Activated CD4-positive, alpha-beta T cell treated with anti-CD3 and anti-CD28 coated beads, Interleukin-2, amount 10 ng/mL, durations not matched to agents 7 days and 5 days (primary cell): ENCODE results near the gene COL28A1. TPM values are rescaled to one million over a fixed set of nuclear protein-coding genes. Genes with fewer than 3 reads are reported as not detected.

Experiments
- CTCF ChIA-PET: fragments of 350-600 bp; sonication (Branson Sonifier 250); formaldehyde crosslinking; loops from one replicate; lab custom pipeline; 2021; ENCODE audit warnings: antibody characterized with exemption; lab: Charles Lee
- POLR2A ChIA-PET: fragments of 350-600 bp; sonication (Branson Sonifier 250); formaldehyde crosslinking; loops from one replicate; lab custom pipeline; 2021; ENCODE audit warnings: antibody characterized with exemption; lab: Charles Lee
- DNase-seq: peaks from one replicate; pipeline ENCODE4 v3.0.0-alpha.2; 2020
- H3K27ac Mint-ChIP-seq: one replicate; pipeline ENCODE4 v1.8.0; 2021; ENCODE audit warnings: mild to moderate bottlenecking, moderate library complexity, mixed read lengths
- H3K27me3 Mint-ChIP-seq: one replicate; pipeline ENCODE4 v1.8.0; 2021; ENCODE audit warnings: mixed read lengths
- H3K36me3 Mint-ChIP-seq: one replicate; pipeline ENCODE4 v1.8.0; 2021; ENCODE audit warnings: low read depth, mixed read lengths
- H3K4me1 Mint-ChIP-seq: one replicate; pipeline ENCODE4 v1.8.0; 2021; ENCODE audit warnings: mixed read lengths
- H3K4me3 Mint-ChIP-seq: one replicate; pipeline ENCODE4 v1.8.0; 2021; ENCODE audit warnings: mild to moderate bottlenecking, moderate library complexity, mixed read lengths
- H3K9me3 Mint-ChIP-seq: one replicate; pipeline ENCODE4 v1.8.0; 2021; ENCODE audit warnings: mixed read lengths
- total RNA-seq, 2 experiments: library from RNA; stranded (reverse); gene quantifications; one replicate each; pipeline ENCODE4 v1.2.3, GENCODE V29; 2021

COL28A1 gene
- total RNA-seq, 2 experiments from 2014 or later = not detected

GRCh38 chr7:7352845-7353244 is 182.8 kb downstream of the COL28A1 start:
- Mint-ChIP-seq H3K27ac (no peak overlapping the region), H3K4me1 (no peaks in the 10 kb centered on the region), H3K36me3 (no peaks in the 10 kb centered on the region), H3K27me3 (no peaks in the 10 kb centered on the region), H3K9me3 (no peaks in the 10 kb centered on the region), H3K4me3 (no peak overlapping the region)
- no peak for DNase-seq
- POLR2A ChIA-PET = no interaction called here
- CTCF ChIA-PET = interaction anchor here (1.2 kb wide), 1 partner anchor 11 kb away, joined by 3 read pairs; no protein-coding TSS in a partner anchor

GRCh38 chr7:7351832-7352231 is 183.8 kb downstream of the COL28A1 start:
- POLR2A ChIA-PET = no interaction called here
- Mint-ChIP-seq H3K4me1 (no peaks in the 10 kb centered on the region), H3K27me3 (no peaks in the 10 kb centered on the region), H3K4me3 (no peak overlapping the region), H3K9me3 (no peaks in the 10 kb centered on the region), H3K36me3 (no peaks in the 10 kb centered on the region), H3K27ac (no peak overlapping the region)
- no peak for DNase-seq
- CTCF ChIA-PET = no interaction called here

GRCh38 chr7:7351156-7351555 is 184.5 kb downstream of the COL28A1 start:
- Mint-ChIP-seq H3K4me3 (no peak overlapping the region), H3K9me3 (no peaks in the 10 kb centered on the region), H3K27ac (no peak overlapping the region), H3K36me3 (no peaks in the 10 kb centered on the region), H3K4me1 (no peaks in the 10 kb centered on the region), H3K27me3 (no peaks in the 10 kb centered on the region)
- DNase-seq = no peak
- ChIA-PET POLR2A (no interaction called here), CTCF (no interaction called here)

- no peak for DNase-seq
- no peaks in the 10 kb centered on the region for H3K36me3 Mint-ChIP-seq
- ChIA-PET CTCF (no interaction called here), POLR2A (no interaction called here)
- H3K4me1 Mint-ChIP-seq = no peaks in the 10 kb centered on the region
- H3K27me3 Mint-ChIP-seq = peaks cover 5% of the 10 kb centered on the region
- H3K27ac Mint-ChIP-seq = no peak overlapping the region
- no peaks in the 10 kb centered on the region for H3K9me3 Mint-ChIP-seq
- H3K4me3 Mint-ChIP-seq = no peak overlapping the region
Measured at GRCh38 chr7:7349156-7349555, 186.5 kb downstream of the COL28A1 start.

GRCh38 chr7:7347045-7347444 is 188.6 kb downstream of the COL28A1 start:
- ChIA-PET POLR2A (no interaction called here), CTCF (interaction anchor here (1.1 kb wide), 1 partner anchor 92 kb away, joined by 3 read pairs; no protein-coding TSS in a partner anchor)
- no peaks in the 10 kb centered on the region for H3K9me3 Mint-ChIP-seq
- H3K36me3 Mint-ChIP-seq = no peaks in the 10 kb centered on the region
- H3K27ac Mint-ChIP-seq = no peak overlapping the region
- H3K4me3 Mint-ChIP-seq = no peak overlapping the region
- peaks cover 5% of the 10 kb centered on the region for H3K27me3 Mint-ChIP-seq
- no peak for DNase-seq
- H3K4me1 Mint-ChIP-seq = no peaks in the 10 kb centered on the region

- Mint-ChIP-seq H3K9me3 (no peaks in the 10 kb centered on the region), H3K27me3 (peaks cover 8% of the 10 kb centered on the region), H3K36me3 (no peaks in the 10 kb centered on the region), H3K4me3 (no peak overlapping the region), H3K27ac (no peak overlapping the region), H3K4me1 (no peaks in the 10 kb centered on the region)
- DNase-seq = no peak
- POLR2A ChIA-PET = no interaction called here
- CTCF ChIA-PET = no interaction called here
Measured at GRCh38 chr7:7344583-7344982, 191.1 kb downstream of the COL28A1 start.

- H3K27me3 Mint-ChIP-seq = peaks cover 5% of the 10 kb centered on the region
- H3K27ac Mint-ChIP-seq = no peak overlapping the region
- no peak overlapping the region for H3K4me3 Mint-ChIP-seq
- no peak for DNase-seq
- no peaks in the 10 kb centered on the region for H3K36me3 Mint-ChIP-seq
- H3K4me1 Mint-ChIP-seq = peaks cover 5% of the 10 kb centered on the region
- POLR2A ChIA-PET = no interaction called here
- H3K9me3 Mint-ChIP-seq = no peaks in the 10 kb centered on the region
- CTCF ChIA-PET = no interaction called here
Measured at GRCh38 chr7:7335909-7336308, 199.8 kb downstream of the COL28A1 start.

GRCh38 chr7:7335215-7335614 is 200.5 kb downstream of the COL28A1 start:
- ChIA-PET POLR2A (no interaction called here), CTCF (no interaction called here)
- no peak for DNase-seq
- peaks cover 2% of the 10 kb centered on the region for H3K27me3 Mint-ChIP-seq
- peaks cover 5% of the 10 kb centered on the region for H3K4me1 Mint-ChIP-seq
- H3K4me3 Mint-ChIP-seq = no peak overlapping the region
- no peaks in the 10 kb centered on the region for H3K9me3 Mint-ChIP-seq
- H3K36me3 Mint-ChIP-seq = no peaks in the 10 kb centered on the region
- no peak overlapping the region for H3K27ac Mint-ChIP-seq

GRCh38 chr7:7333610-7334009 is 202.1 kb downstream of the COL28A1 start:
- H3K27me3 Mint-ChIP-seq = peaks cover 2% of the 10 kb centered on the region
- H3K4me1 Mint-ChIP-seq = peaks cover 5% of the 10 kb centered on the region
- no peak overlapping the region for H3K27ac Mint-ChIP-seq
- H3K4me3 Mint-ChIP-seq = no peak overlapping the region
- POLR2A ChIA-PET = no interaction called here
- H3K36me3 Mint-ChIP-seq = no peaks in the 10 kb centered on the region
- no peak for DNase-seq
- H3K9me3 Mint-ChIP-seq = no peaks in the 10 kb centered on the region
- CTCF ChIA-PET = no interaction called here

- Mint-ChIP-seq H3K4me1 (peaks cover 5% of the 10 kb centered on the region), H3K9me3 (no peaks in the 10 kb centered on the region), H3K36me3 (no peaks in the 10 kb centered on the region), H3K27me3 (peaks cover 6% of the 10 kb centered on the region), H3K27ac (no peak overlapping the region), H3K4me3 (no peak overlapping the region)
- ChIA-PET CTCF (no interaction called here), POLR2A (no interaction called here)
- no peak for DNase-seq
Measured at GRCh38 chr7:7331523-7331922, 204.2 kb downstream of the COL28A1 start.

- H3K36me3 Mint-ChIP-seq = no peaks in the 10 kb centered on the region
- POLR2A ChIA-PET = no interaction called here
- no peak overlapping the region for H3K27ac Mint-ChIP-seq
- CTCF ChIA-PET = no interaction called here
- peaks cover 5% of the 10 kb centered on the region for H3K4me1 Mint-ChIP-seq
- H3K4me3 Mint-ChIP-seq = no peak overlapping the region
- no peaks in the 10 kb centered on the region for H3K9me3 Mint-ChIP-seq
- H3K27me3 Mint-ChIP-seq = peaks cover 6% of the 10 kb centered on the region
- DNase-seq = no peak
Measured at GRCh38 chr7:7330997-7331396, 204.7 kb downstream of the COL28A1 start.

- Mint-ChIP-seq H3K4me3 (no peak overlapping the region), H3K9me3 (no peaks in the 10 kb centered on the region), H3K4me1 (peaks cover 5% of the 10 kb centered on the region), H3K27me3 (peaks cover 6% of the 10 kb centered on the region), H3K36me3 (no peaks in the 10 kb centered on the region), H3K27ac (no peak overlapping the region)
- ChIA-PET POLR2A (no interaction called here), CTCF (no interaction called here)
- no peak for DNase-seq
Measured at GRCh38 chr7:7329326-7329725, 206.3 kb downstream of the COL28A1 start.

- Mint-ChIP-seq H3K36me3 (no peaks in the 10 kb centered on the region), H3K4me1 (no peaks in the 10 kb centered on the region), H3K27ac (no peak overlapping the region), H3K27me3 (peaks cover 6% of the 10 kb centered on the region), H3K9me3 (no peaks in the 10 kb centered on the region), H3K4me3 (no peak overlapping the region)
- no peak for DNase-seq
- CTCF ChIA-PET = interaction anchor here (0.9 to 1.3 kb wide), 3 partner anchors 11 to 222 kb away, joined by 3 to 5 read pairs (median 3); no protein-coding TSS in a partner anchor
- POLR2A ChIA-PET = no interaction called here
Measured at GRCh38 chr7:7327423-7327822, 208.2 kb downstream of the COL28A1 start.

- no peaks in the 10 kb centered on the region for H3K36me3 Mint-ChIP-seq
- no peak for DNase-seq
- H3K27ac Mint-ChIP-seq = no peak overlapping the region
- peaks cover 3% of the 10 kb centered on the region for H3K27me3 Mint-ChIP-seq
- ChIA-PET CTCF (no interaction called here), POLR2A (no interaction called here)
- H3K4me3 Mint-ChIP-seq = no peak overlapping the region
- no peaks in the 10 kb centered on the region for H3K4me1 Mint-ChIP-seq
- H3K9me3 Mint-ChIP-seq = no peaks in the 10 kb centered on the region
Measured at GRCh38 chr7:7324698-7325097, 211.0 kb downstream of the COL28A1 start.
